Endometrium (tissue), 2 donors: Measurements from ENCODE around the gene SLC10A3.

Source experiments
- FAIRE-seq: peaks from 2 replicates; lab custom pipeline; 2012; peaks lifted over from hg19 to GRCh38; lab: Jason Lieb, UNC
- donor health status: control.
- donor health status: control.

SLC10A3 gene

GRCh38 chrX:154463611-154464220, 26.7 kb downstream of the SLC10A3 start:
- no peak for FAIRE-seq

GRCh38 chrX:154462396-154462795, 28.0 kb downstream of the SLC10A3 start:
- FAIRE-seq, result no peak

GRCh38 chrX:154460326-154460725, 30.1 kb downstream of the SLC10A3 start:
- FAIRE-seq, result no peak

GRCh38 chrX:154459832-154460231, 30.6 kb downstream of the SLC10A3 start:
- no peak for FAIRE-seq

- no peak for FAIRE-seq
These were observed 31.3 kb downstream of the SLC10A3 start for GRCh38 chrX:154458954-154459778.

GRCh38 chrX:154458116-154458953, 32.1 kb downstream of the SLC10A3 start, which contains the start of gene PLXNA3:
Gene PLXNA3 (plus strand): TSS chrX:154458281. CDS start chrX:154460184, 1,903 bp downstream.
- FAIRE-seq, result no peak

- no peak for FAIRE-seq
These were observed 32.8 kb downstream of the SLC10A3 start for GRCh38 chrX:154457491-154458115.

GRCh38 chrX:154452823-154453222, 37.6 kb downstream of the SLC10A3 start:
- FAIRE-seq, result no peak

- FAIRE-seq, result no peak
These were observed 40.1 kb downstream of the SLC10A3 start for GRCh38 chrX:154450312-154450711.

- FAIRE-seq, result no peak
These were observed 40.8 kb downstream of the SLC10A3 start for GRCh38 chrX:154449618-154450017.

GRCh38 chrX:154448484-154448883, 41.9 kb downstream of the SLC10A3 start:
- no peak for FAIRE-seq

- FAIRE-seq, result no peak
These were observed 44.0 kb downstream of the SLC10A3 start for GRCh38 chrX:154446430-154446829.

GRCh38 chrX:154445776-154446175, 44.7 kb downstream of the SLC10A3 start:
- FAIRE-seq, result no peak

- FAIRE-seq, result no peak
These were observed 45.6 kb downstream of the SLC10A3 start for GRCh38 chrX:154444755-154445246.

- no peak for FAIRE-seq
These were observed 46.3 kb downstream of the SLC10A3 start, which contains the start of gene FAM50A for GRCh38 chrX:154443992-154444754. Gene FAM50A (plus strand): TSS chrX:154444141. CDS start chrX:154444236, 95 bp downstream.

- FAIRE-seq, result no peak
These were observed 46.9 kb downstream of the SLC10A3 start for GRCh38 chrX:154443479-154443910.

GRCh38 chrX:154441984-154442707, 48.3 kb downstream of the SLC10A3 start:
- no peak for FAIRE-seq

GRCh38 chrX:154441564-154441963, 48.9 kb downstream of the SLC10A3 start:
- no peak for FAIRE-seq

GRCh38 chrX:154440623-154441357, 49.6 kb downstream of the SLC10A3 start:
- no peak for FAIRE-seq

- no peak for FAIRE-seq
These were observed 50.6 kb downstream of the SLC10A3 start for GRCh38 chrX:154439841-154440240.
